ENCODE measurements around the gene SRGAP3. TPM values are rescaled to one million over a fixed set of nuclear protein-coding genes. Genes with fewer than 3 reads are reported as not detected.

SRGAP3 gene
- total RNA-seq, 1 donor from 2014 or later = 3.9 TPM

- Mint-ChIP-seq H3K9me3 (ENCODE audit: unreplicated experiment) (peaks cover 11% of the 10 kb centered on the region), H3K36me3 (ENCODE audit: low read depth, unreplicated experiment) (peaks cover 4% of the 10 kb centered on the region), H3K4me3 (ENCODE audit: unreplicated experiment) (no peak overlapping the region), H3K27me3 (ENCODE audit: low read depth, unreplicated experiment) (peaks cover 11% of the 10 kb centered on the region), H3K4me1 (ENCODE audit: low read depth, unreplicated experiment) (no peaks in the 10 kb centered on the region), H3K27ac (ENCODE audit: unreplicated experiment) (no peak overlapping the region)
- Histone ChIP-seq H3K36me3 (ENCODE audit: insufficient read depth, low read length) (no peaks in the 10 kb centered on the region), H3K4me2 (ENCODE audit: low read length) (no peak overlapping the region), H3K27me3 (ENCODE audit: insufficient read depth, low read length) (peaks cover 5% of the 10 kb centered on the region), H2AFZ (ENCODE audit: low read depth, low read length) (no peak overlapping the region), H3K9me3 (ENCODE audit: insufficient read depth, low read depth, low read length) (no peaks in the 10 kb centered on the region), H3K27ac (ENCODE audit: low read depth, low read length) (no peak overlapping the region), H3K4me1 (ENCODE audit: insufficient read depth, low read length) (no peaks in the 10 kb centered on the region), H3K9ac (ENCODE audit: low read length) (no peak overlapping the region), H3K4me3 (ENCODE audit: insufficient read depth, low read depth, low read length) (no peak overlapping the region), H4K20me1 (ENCODE audit: insufficient read depth, low read length) (no peaks in the 10 kb centered on the region), H3K79me2 (ENCODE audit: insufficient read depth, low read length) (no peaks in the 10 kb centered on the region)
- FAIRE-seq (no peak), DNase-seq (ENCODE audit: low read depth) (no peak)
- TF ChIP-seq EZH2 (IDR thresholded peaks at IDR 0.05; ENCODE audit: insufficient read depth, low read length) = no peak
- TF ChIP-seq CTCF (IDR thresholded peaks at IDR 0.05; ENCODE audit: insufficient read depth, low read depth, low read length) = no peak
Observed at GRCh38 chr3:9115336-9115735, 134.1 kb downstream of the SRGAP3 start.

- Histone ChIP-seq H3K27ac (ENCODE audit: low read depth, low read length) (no peak overlapping the region), H3K4me1 (ENCODE audit: insufficient read depth, low read length) (no peaks in the 10 kb centered on the region), H3K9me3 (ENCODE audit: insufficient read depth, low read depth, low read length) (no peaks in the 10 kb centered on the region), H3K4me3 (ENCODE audit: insufficient read depth, low read depth, low read length) (no peak overlapping the region), H3K27me3 (ENCODE audit: insufficient read depth, low read length) (peaks cover 5% of the 10 kb centered on the region), H3K79me2 (ENCODE audit: insufficient read depth, low read length) (no peaks in the 10 kb centered on the region), H4K20me1 (ENCODE audit: insufficient read depth, low read length) (no peaks in the 10 kb centered on the region), H3K4me2 (ENCODE audit: low read length) (no peak overlapping the region), H3K9ac (ENCODE audit: low read length) (no peak overlapping the region), H3K36me3 (ENCODE audit: insufficient read depth, low read length) (no peaks in the 10 kb centered on the region), H2AFZ (ENCODE audit: low read depth, low read length) (no peak overlapping the region)
- peaks cover 11% of the 10 kb centered on the region for H3K9me3 Mint-ChIP-seq (ENCODE audit: unreplicated experiment)
- TF ChIP-seq CTCF (IDR thresholded peaks at IDR 0.05; ENCODE audit: insufficient read depth, low read depth, low read length) (no peak), EZH2 (IDR thresholded peaks at IDR 0.05; ENCODE audit: insufficient read depth, low read length) (no peak)
- no peak for FAIRE-seq
- no peak overlapping the region for H3K27ac Mint-ChIP-seq (ENCODE audit: unreplicated experiment)
- no peaks in the 10 kb centered on the region for H3K4me1 Mint-ChIP-seq (ENCODE audit: low read depth, unreplicated experiment)
- peaks cover 4% of the 10 kb centered on the region for H3K36me3 Mint-ChIP-seq (ENCODE audit: low read depth, unreplicated experiment)
- H3K4me3 Mint-ChIP-seq (ENCODE audit: unreplicated experiment) = no peak overlapping the region
- no peak for DNase-seq (ENCODE audit: low read depth)
- peaks cover 22% of the 10 kb centered on the region for H3K27me3 Mint-ChIP-seq (ENCODE audit: low read depth, unreplicated experiment)
Observed at GRCh38 chr3:9113040-9113439, 136.4 kb downstream of the SRGAP3 start.

- no peak overlapping the region for H3K4me3 ChIP-seq (ENCODE audit: insufficient read depth, low read depth, low read length)
- H3K4me1 ChIP-seq (ENCODE audit: insufficient read depth, low read length) = no peaks in the 10 kb centered on the region
- no peak overlapping the region for H3K4me3 Mint-ChIP-seq (ENCODE audit: unreplicated experiment)
- no peak overlapping the region for H3K27ac ChIP-seq (ENCODE audit: low read depth, low read length)
- H3K27me3 Mint-ChIP-seq (ENCODE audit: low read depth, unreplicated experiment) = peaks cover 22% of the 10 kb centered on the region
- no peak overlapping the region for H2AFZ ChIP-seq (ENCODE audit: low read depth, low read length)
- H3K4me2 ChIP-seq (ENCODE audit: low read length) = no peak overlapping the region
- peak; percentile 24 for DNase-seq (ENCODE audit: low read depth)
- no peaks in the 10 kb centered on the region for H3K4me1 Mint-ChIP-seq (ENCODE audit: low read depth, unreplicated experiment)
- no peak for FAIRE-seq
- no peaks in the 10 kb centered on the region for H4K20me1 ChIP-seq (ENCODE audit: insufficient read depth, low read length)
- peaks cover 4% of the 10 kb centered on the region for H3K36me3 Mint-ChIP-seq (ENCODE audit: low read depth, unreplicated experiment)
- no peak overlapping the region for H3K27ac Mint-ChIP-seq (ENCODE audit: unreplicated experiment)
- H3K79me2 ChIP-seq (ENCODE audit: insufficient read depth, low read length) = no peaks in the 10 kb centered on the region
- H3K9me3 Mint-ChIP-seq (ENCODE audit: unreplicated experiment) = peaks cover 11% of the 10 kb centered on the region
- H3K27me3 ChIP-seq (ENCODE audit: insufficient read depth, low read length) = peaks cover 5% of the 10 kb centered on the region
- no peaks in the 10 kb centered on the region for H3K36me3 ChIP-seq (ENCODE audit: insufficient read depth, low read length)
- H3K9ac ChIP-seq (ENCODE audit: low read length) = no peak overlapping the region
- no peaks in the 10 kb centered on the region for H3K9me3 ChIP-seq (ENCODE audit: insufficient read depth, low read depth, low read length)
- TF ChIP-seq CTCF (IDR thresholded peaks at IDR 0.05; ENCODE audit: insufficient read depth, low read depth, low read length) = no peak
- TF ChIP-seq EZH2 (IDR thresholded peaks at IDR 0.05; ENCODE audit: insufficient read depth, low read length) = no peak
Observed at GRCh38 chr3:9111866-9112265, 137.6 kb downstream of the SRGAP3 start.
